Osteoblast (primary cell): ENCODE results near the gene ZNF285. TPM values are rescaled to one million over a fixed set of nuclear protein-coding genes. Genes with fewer than 3 reads are reported as not detected.
A peak's percentile ranks its signal among the peaks of the same experiment; 100 is the strongest.

Source experiments
- DNase-seq: peaks from one replicate; pipeline ENCODE4 v3.0.0; 2011; ENCODE audit warnings: low spot score, mixed read lengths; ENCODE audit not compliant: insufficient read length; ENCODE audit errors: missing footprints
- H2AFZ ChIP-seq: 2 replicates; pipeline ENCODE4 v1.6.0; 2011; ENCODE audit warnings: mild to moderate bottlenecking, low read length
- H3K27ac ChIP-seq: 2 replicates; pipeline ENCODE4 v1.5.1; 2011; ENCODE audit warnings: mild to moderate bottlenecking, low read depth, low read length, moderate library complexity
- H3K27me3 ChIP-seq: 2 replicates; pipeline ENCODE4 v1.6.0; 2012; ENCODE audit warnings: mild to moderate bottlenecking, control low read depth, inconsistent platforms, low read length, moderate library complexity; ENCODE audit not compliant: insufficient read depth
- H3K36me3 ChIP-seq: 2 replicates; pipeline ENCODE4 v1.5.1; 2011; ENCODE audit warnings: mild to moderate bottlenecking, low read length, control low read depth, moderate library complexity; ENCODE audit not compliant: insufficient read depth
- H3K4me1 ChIP-seq: 2 replicates; pipeline ENCODE4 v1.5.1; 2011; ENCODE audit warnings: mild to moderate bottlenecking, low read length, control low read depth, moderate library complexity; ENCODE audit not compliant: insufficient read depth
- H3K4me2 ChIP-seq: 2 replicates; pipeline ENCODE4 v1.6.0; 2011; ENCODE audit warnings: mild to moderate bottlenecking, low read length; ENCODE audit not compliant: insufficient read depth
- H3K4me3 ChIP-seq: fragments of 200-600 bp; sonication (generic); 3 replicates; pipeline ENCODE4 v1.5.1; 2012; ENCODE audit warnings: mild to moderate bottlenecking, low read length, inconsistent platforms; ENCODE audit not compliant: insufficient read depth
- H3K79me2 ChIP-seq: 2 replicates; pipeline ENCODE4 v1.6.0; 2012; ENCODE audit warnings: mild to moderate bottlenecking, low read length, control low read depth, inconsistent platforms; ENCODE audit not compliant: insufficient read depth
- H3K9me3 ChIP-seq: 2 replicates; pipeline ENCODE4 v1.5.1; 2011; ENCODE audit warnings: low read depth, low read length, control low read depth
- H4K20me1 ChIP-seq: 2 replicates; pipeline ENCODE4 v1.6.0; 2012; ENCODE audit warnings: mild to moderate bottlenecking, low read length, control low read depth; ENCODE audit not compliant: insufficient read depth
- total RNA-seq: library from RNA; depleted of rRNA; stranded (reverse); fragments of >200 nt; gene quantifications from 2 replicates; pipeline ENCODE4 v1.2.3, GENCODE V29; 2012
- TF ChIP-seq, protein P1 (sequence below): IDR thresholded peaks from 2 replicates; pipeline ENCODE4 v1.5.1; 2011; ENCODE audit warnings: mild to moderate bottlenecking, low read depth, low read length, moderate library complexity; ENCODE audit errors: extremely low read depth

The ZNF285 gene
- total RNA-seq, 1 donor = 5.8 TPM

GRCh38 chr19:44371815-44372480, 29.5 kb downstream of the ZNF285 start:
- DNase-seq = no peak
- no peak overlapping the region for H2AFZ ChIP-seq
- TF ChIP-seq, protein P1, sequence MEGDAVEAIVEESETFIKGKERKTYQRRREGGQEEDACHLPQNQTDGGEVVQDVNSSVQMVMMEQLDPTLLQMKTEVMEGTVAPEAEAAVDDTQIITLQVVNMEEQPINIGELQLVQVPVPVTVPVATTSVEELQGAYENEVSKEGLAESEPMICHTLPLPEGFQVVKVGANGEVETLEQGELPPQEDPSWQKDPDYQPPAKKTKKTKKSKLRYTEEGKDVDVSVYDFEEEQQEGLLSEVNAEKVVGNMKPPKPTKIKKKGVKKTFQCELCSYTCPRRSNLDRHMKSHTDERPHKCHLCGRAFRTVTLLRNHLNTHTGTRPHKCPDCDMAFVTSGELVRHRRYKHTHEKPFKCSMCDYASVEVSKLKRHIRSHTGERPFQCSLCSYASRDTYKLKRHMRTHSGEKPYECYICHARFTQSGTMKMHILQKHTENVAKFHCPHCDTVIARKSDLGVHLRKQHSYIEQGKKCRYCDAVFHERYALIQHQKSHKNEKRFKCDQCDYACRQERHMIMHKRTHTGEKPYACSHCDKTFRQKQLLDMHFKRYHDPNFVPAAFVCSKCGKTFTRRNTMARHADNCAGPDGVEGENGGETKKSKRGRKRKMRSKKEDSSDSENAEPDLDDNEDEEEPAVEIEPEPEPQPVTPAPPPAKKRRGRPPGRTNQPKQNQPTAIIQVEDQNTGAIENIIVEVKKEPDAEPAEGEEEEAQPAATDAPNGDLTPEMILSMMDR = no peak
- H3K9me3 ChIP-seq = no peaks in the 10 kb centered on the region
- H3K4me3 ChIP-seq = no peak overlapping the region
- H3K79me2 ChIP-seq = no peaks in the 10 kb centered on the region
- H3K4me1 ChIP-seq = no peaks in the 10 kb centered on the region
- no peak overlapping the region for H3K4me2 ChIP-seq
- H3K27me3 ChIP-seq = no peaks in the 10 kb centered on the region
- H3K27ac ChIP-seq = no peak overlapping the region
- H3K36me3 ChIP-seq = no peaks in the 10 kb centered on the region
- no peaks in the 10 kb centered on the region for H4K20me1 ChIP-seq

GRCh38 chr19:44367024-44367423, 34.4 kb downstream of the ZNF285 start:
- H3K27ac ChIP-seq = no peak overlapping the region
- TF ChIP-seq, protein P1 = no peak
- H3K4me1 ChIP-seq = no peaks in the 10 kb centered on the region
- H3K9me3 ChIP-seq = no peaks in the 10 kb centered on the region
- H3K79me2 ChIP-seq = no peaks in the 10 kb centered on the region
- H3K4me2 ChIP-seq = no peak overlapping the region
- H3K36me3 ChIP-seq = no peaks in the 10 kb centered on the region
- H3K4me3 ChIP-seq = no peak overlapping the region
- H4K20me1 ChIP-seq = no peaks in the 10 kb centered on the region
- no peak overlapping the region for H2AFZ ChIP-seq
- DNase-seq = no peak
- H3K27me3 ChIP-seq = no peaks in the 10 kb centered on the region

DNA sequence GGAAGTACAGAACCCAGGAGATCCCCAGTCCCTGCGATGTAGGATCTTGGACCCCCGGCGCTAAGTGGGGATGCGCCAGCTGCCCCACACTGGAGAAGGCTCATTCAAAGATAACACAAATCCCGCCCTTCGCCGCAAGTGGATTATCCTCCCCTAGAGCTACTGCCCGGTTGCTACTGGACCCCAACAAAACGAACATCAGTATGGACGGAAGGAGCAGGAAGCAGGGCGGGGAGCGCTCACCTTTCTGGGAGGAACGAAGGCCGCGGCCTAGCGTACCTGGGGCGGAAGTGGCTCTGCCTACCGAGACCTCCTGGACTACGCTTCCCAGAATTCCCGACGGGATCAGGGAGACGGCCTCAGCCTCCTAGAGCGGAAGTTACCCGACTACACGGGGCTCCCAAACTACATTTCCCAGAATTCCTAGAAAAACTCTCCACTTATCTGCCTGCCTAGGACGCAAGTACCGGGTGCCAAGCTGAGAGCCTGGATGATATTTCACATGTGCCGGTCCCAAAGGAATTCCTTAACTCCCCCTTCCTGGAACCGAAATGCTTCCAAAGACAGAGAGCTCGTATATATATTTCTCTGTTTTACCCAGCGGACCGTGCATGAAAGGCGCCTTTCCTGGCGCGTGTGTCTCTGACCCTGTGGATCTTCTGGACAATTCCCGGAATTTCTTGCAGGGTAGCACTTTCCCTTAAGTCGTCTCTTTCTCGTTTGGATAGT, 44.9 kb downstream of the ZNF285 start, which contains the start of gene ZNF112:
Gene ZNF112 (minus strand): TSS at position 298 of the 729 bp plus-strand sequence. CDS start 16,141 bp downstream, outside the sequence.
- H3K4me3 ChIP-seq = peak within 1 kb of the TSS; percentile 88
- no peaks in the 10 kb centered on the region for H3K9me3 ChIP-seq
- TF ChIP-seq, protein P1 = no peak
- peaks cover 33% of the 10 kb centered on the region for H3K79me2 ChIP-seq
- H3K4me1 ChIP-seq = peaks cover 6% of the 10 kb centered on the region
- peak within 1 kb of the TSS; percentile 99 for H2AFZ ChIP-seq
- peak within 1 kb of the TSS; percentile 64 for H3K4me2 ChIP-seq
- no peaks in the 10 kb centered on the region for H3K36me3 ChIP-seq
- no peaks in the 10 kb centered on the region for H3K27me3 ChIP-seq
- peak within 1 kb of the TSS; percentile 55 for H3K27ac ChIP-seq
- peak; percentile 32 for DNase-seq
- H4K20me1 ChIP-seq = no peaks in the 10 kb centered on the region

GRCh38 chr19:44346556-44346955, 54.9 kb downstream of the ZNF285 start:
- Histone ChIP-seq H3K4me1 (no peaks in the 10 kb centered on the region), H3K27me3 (no peaks in the 10 kb centered on the region), H2AFZ (no peak overlapping the region), H3K4me3 (no peak overlapping the region), H3K36me3 (no peaks in the 10 kb centered on the region), H3K27ac (no peak overlapping the region), H3K79me2 (peaks cover 51% of the 10 kb centered on the region), H3K4me2 (no peak overlapping the region), H4K20me1 (peaks cover 3% of the 10 kb centered on the region), H3K9me3 (no peaks in the 10 kb centered on the region)
- TF ChIP-seq, protein P1 = no peak
- DNase-seq = no peak
